ENCODE measurements around the gene CCDC167.
A peak's percentile ranks its signal among the peaks of the same experiment; 100 is the strongest.

CCDC167 gene
- long read RNA-seq, partial matches to known transcripts: 5 of 11 reads
- long read RNA-seq, other reads (novel, unspliced or antisense): 2 of 11 reads

DNA sequence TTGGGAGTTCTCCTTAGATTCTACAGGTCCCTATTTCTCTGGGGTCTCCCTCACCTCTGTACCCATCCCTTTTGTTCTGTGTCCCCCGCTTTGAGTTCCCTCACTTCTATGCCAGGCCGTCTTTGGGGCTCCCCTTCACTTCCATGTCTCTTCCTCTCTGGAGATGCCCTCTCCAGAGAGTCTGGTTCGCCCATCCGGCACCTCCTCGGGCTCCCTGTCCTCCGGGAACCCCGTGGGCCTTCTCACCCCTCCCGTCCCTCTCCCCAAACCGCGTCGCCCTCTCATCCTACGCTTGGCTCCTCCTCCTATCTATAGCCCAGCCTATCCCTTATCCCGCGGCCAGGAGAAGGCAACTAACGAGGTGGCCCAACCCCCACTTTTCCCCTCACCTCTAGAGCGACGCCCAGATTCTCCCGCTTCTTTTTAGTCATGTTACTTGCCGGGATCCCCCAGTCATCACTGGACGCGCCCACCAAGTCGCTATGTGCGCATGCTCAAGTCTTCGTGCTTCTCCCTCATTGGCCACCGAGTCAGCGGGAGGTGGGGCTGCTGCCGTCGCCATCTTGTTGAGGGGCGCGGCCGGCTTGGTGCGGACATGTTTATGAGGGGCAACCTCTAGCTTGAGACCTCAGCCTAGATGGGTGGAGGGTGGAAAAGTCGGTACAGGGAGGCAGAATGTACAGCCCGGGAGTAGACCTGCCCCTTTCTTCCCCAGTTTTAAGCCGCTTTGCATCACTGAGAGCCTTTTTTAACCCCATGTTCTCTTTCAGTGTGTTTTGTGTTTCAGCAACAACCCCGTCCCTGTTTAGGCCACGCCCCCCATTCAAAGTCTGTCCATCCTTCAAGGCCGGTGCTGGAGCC is at the start of gene CCDC167:
CCDC167 (minus strand) TSS at position 461 of the 861 bp plus-strand sequence; CDS start at position 431, 30 bp downstream.
- H3K27ac ChIP-seq (replicated peaks): peak within 1 kb of the TSS; percentile 53
- peak; percentile 95 for DNase-seq (ENCODE audit: low read depth in 1 of 2, low spot score in 1 of 2)
- H3K27me3 ChIP-seq (ENCODE audit: insufficient read depth, poor library complexity, severe bottlenecking): no peaks in the 10 kb centered on the region
- peak within 1 kb of the TSS; percentile 72 for H3K4me3 ChIP-seq (replicated peaks; ENCODE audit: insufficient read depth, low read length)
- TF ChIP-seq, protein P1, sequence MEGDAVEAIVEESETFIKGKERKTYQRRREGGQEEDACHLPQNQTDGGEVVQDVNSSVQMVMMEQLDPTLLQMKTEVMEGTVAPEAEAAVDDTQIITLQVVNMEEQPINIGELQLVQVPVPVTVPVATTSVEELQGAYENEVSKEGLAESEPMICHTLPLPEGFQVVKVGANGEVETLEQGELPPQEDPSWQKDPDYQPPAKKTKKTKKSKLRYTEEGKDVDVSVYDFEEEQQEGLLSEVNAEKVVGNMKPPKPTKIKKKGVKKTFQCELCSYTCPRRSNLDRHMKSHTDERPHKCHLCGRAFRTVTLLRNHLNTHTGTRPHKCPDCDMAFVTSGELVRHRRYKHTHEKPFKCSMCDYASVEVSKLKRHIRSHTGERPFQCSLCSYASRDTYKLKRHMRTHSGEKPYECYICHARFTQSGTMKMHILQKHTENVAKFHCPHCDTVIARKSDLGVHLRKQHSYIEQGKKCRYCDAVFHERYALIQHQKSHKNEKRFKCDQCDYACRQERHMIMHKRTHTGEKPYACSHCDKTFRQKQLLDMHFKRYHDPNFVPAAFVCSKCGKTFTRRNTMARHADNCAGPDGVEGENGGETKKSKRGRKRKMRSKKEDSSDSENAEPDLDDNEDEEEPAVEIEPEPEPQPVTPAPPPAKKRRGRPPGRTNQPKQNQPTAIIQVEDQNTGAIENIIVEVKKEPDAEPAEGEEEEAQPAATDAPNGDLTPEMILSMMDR (IDR thresholded peaks at IDR 0.05; ENCODE audit: insufficient read depth, low read length): no peak
- TF ChIP-seq, protein P2, sequence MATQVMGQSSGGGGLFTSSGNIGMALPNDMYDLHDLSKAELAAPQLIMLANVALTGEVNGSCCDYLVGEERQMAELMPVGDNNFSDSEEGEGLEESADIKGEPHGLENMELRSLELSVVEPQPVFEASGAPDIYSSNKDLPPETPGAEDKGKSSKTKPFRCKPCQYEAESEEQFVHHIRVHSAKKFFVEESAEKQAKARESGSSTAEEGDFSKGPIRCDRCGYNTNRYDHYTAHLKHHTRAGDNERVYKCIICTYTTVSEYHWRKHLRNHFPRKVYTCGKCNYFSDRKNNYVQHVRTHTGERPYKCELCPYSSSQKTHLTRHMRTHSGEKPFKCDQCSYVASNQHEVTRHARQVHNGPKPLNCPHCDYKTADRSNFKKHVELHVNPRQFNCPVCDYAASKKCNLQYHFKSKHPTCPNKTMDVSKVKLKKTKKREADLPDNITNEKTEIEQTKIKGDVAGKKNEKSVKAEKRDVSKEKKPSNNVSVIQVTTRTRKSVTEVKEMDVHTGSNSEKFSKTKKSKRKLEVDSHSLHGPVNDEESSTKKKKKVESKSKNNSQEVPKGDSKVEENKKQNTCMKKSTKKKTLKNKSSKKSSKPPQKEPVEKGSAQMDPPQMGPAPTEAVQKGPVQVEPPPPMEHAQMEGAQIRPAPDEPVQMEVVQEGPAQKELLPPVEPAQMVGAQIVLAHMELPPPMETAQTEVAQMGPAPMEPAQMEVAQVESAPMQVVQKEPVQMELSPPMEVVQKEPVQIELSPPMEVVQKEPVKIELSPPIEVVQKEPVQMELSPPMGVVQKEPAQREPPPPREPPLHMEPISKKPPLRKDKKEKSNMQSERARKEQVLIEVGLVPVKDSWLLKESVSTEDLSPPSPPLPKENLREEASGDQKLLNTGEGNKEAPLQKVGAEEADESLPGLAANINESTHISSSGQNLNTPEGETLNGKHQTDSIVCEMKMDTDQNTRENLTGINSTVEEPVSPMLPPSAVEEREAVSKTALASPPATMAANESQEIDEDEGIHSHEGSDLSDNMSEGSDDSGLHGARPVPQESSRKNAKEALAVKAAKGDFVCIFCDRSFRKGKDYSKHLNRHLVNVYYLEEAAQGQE (IDR thresholded peaks at IDR 0.05; ENCODE audit: insufficient replicate concordance, low read depth): no peak
- TF ChIP-seq POLR2AphosphoS5 (IDR thresholded peaks at IDR 0.05; ENCODE audit: low read depth) (no peak; the same call in 1 of the 2 replicates), SPI1 (IDR thresholded peaks at IDR 0.05; ENCODE audit: borderline replicate concordance, low read depth) (no peak), GABPA (IDR thresholded peaks at IDR 0.05; ENCODE audit: low read depth) (no peak)

DNA sequence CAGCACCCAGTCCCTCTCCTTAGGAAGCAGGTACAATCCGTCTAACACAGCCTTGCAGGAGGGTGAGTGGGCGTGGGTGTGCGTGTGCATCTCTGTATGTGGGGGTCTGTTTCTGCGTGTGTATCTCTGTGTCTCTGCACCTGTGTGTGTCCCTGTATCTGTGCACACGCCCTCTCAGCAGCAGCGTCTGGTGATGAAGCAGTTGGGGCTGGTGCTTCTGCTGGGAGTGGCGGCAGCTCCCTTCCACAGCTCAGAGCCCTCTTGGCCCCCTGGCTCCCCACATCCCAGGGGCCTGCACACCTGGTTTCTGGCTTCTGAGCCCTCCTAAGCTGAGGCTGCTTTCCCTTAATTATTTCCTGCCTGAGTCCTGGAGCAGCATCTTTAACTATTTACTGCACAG is 49.5 kb upstream of the CCDC167 start:
- no peak overlapping the region for H3K4me3 ChIP-seq (replicated peaks; ENCODE audit: insufficient read depth, low read length)
- no peak for DNase-seq (ENCODE audit: low read depth in 1 of 2, low spot score in 1 of 2)
- H3K27ac ChIP-seq (replicated peaks): no peak overlapping the region
- TF ChIP-seq, protein P2 (IDR thresholded peaks at IDR 0.05; ENCODE audit: insufficient replicate concordance, low read depth): no peak
- TF ChIP-seq SPI1 (IDR thresholded peaks at IDR 0.05; ENCODE audit: borderline replicate concordance, low read depth) (no peak), POLR2AphosphoS5 (IDR thresholded peaks at IDR 0.05; ENCODE audit: low read depth) (no peak), GABPA (IDR thresholded peaks at IDR 0.05; ENCODE audit: low read depth) (no peak)
- TF ChIP-seq, protein P1 (IDR thresholded peaks at IDR 0.05; ENCODE audit: insufficient read depth, low read length): no peak
- peaks cover 16% of the 10 kb centered on the region for H3K27me3 ChIP-seq (ENCODE audit: insufficient read depth, poor library complexity, severe bottlenecking)

DNA sequence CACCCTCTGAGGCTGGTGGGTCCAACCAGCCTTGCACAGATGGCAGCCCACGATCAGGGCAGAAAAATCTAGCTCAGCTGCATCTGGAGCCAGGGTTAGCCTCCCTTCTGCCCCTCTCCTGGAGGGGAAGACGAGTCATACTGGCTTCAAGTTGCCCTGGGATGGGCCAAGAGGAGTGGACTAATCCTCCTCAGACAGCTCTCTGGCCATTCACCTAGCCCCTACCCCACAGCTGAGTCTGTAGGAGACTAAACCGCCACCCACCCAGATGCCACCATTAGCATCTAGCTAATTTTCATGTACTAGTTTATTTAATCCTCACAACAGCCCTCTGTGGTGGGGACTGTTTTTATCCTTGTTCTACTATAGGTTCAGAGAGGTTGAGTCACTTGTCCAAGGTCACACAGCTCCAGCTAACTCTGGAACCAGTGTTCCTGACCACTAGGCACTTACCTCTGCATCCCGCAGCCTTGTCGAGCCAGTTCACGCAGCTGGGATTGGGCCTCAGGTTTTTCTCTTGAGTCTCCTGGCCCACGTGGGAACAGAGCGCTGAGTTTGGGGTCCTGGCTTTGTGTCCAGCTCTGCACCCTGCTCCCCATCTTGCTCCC is 48.5 kb upstream of the CCDC167 start:
- no peak overlapping the region for H3K4me3 ChIP-seq (replicated peaks; ENCODE audit: insufficient read depth, low read length)
- peaks cover 12% of the 10 kb centered on the region for H3K27me3 ChIP-seq (ENCODE audit: insufficient read depth, poor library complexity, severe bottlenecking)
- H3K27ac ChIP-seq (replicated peaks): no peak overlapping the region
- DNase-seq (ENCODE audit: low read depth in 1 of 2, low spot score in 1 of 2): no peak
- TF ChIP-seq POLR2AphosphoS5 (IDR thresholded peaks at IDR 0.05; ENCODE audit: low read depth): no peak
- TF ChIP-seq SPI1 (IDR thresholded peaks at IDR 0.05; ENCODE audit: borderline replicate concordance, low read depth): no peak
- TF ChIP-seq, protein P1 (IDR thresholded peaks at IDR 0.05; ENCODE audit: insufficient read depth, low read length): no peak
- TF ChIP-seq, protein P2 (IDR thresholded peaks at IDR 0.05; ENCODE audit: insufficient replicate concordance, low read depth): no peak
- TF ChIP-seq GABPA (IDR thresholded peaks at IDR 0.05; ENCODE audit: low read depth): no peak

All from HL-60 (cell line).